SK-N-SH (cell line): ENCODE measurements around the gene ATRN. TPM values are rescaled to one million over a fixed set of nuclear protein-coding genes. Genes with fewer than 3 reads are reported as not detected.
"Not testable (repeated sequence)": the region's sequence is repeated elsewhere in the genome, so short reads cannot be mapped to it uniquely, and the experiment has no call there.

Experiments
- CTCF ChIA-PET: fragments of 300-600, 350-600 bp; formaldehyde crosslinking; extraction: SDS; loops from one replicate; lab custom pipeline; 2021; lab: Yijun Ruan, JAX
- POLR2A ChIA-PET: fragments of 350-600 bp; sonication (Branson Sonifier 250); formaldehyde crosslinking; extraction: SDS; loops from one replicate; lab custom pipeline; 2020; ENCODE audit warnings: antibody characterized with exemption, inconsistent platforms; lab: Yijun Ruan, JAX
- DNase-seq: peaks from one replicate; pipeline ENCODE4 v3.0.0; 2012
- H2AFZ ChIP-seq: fragments of 200-600 bp; sonication (generic); 2 replicates; pipeline ENCODE4 v1.8.1; 2016; ENCODE audit warnings: antibody characterized with exemption, mild to moderate bottlenecking, low read depth
- H3F3A ChIP-seq: fragments of 200-600 bp; sonication (generic); replicated peaks from 2 replicates; pipeline ENCODE3; 2016; ENCODE audit warnings: antibody characterized with exemption, mild to moderate bottlenecking; ENCODE audit not compliant: insufficient read depth
- H3K27ac ChIP-seq, 2 experiments: fragments of 200-500 bp in 1 of 2; fragments of 200-600 bp in 1 of 2; sonication (Bioruptor generic) in 1 of 2; sonication (generic), shearing (Covaris generic) in 1 of 2; 2 replicates each; pipeline versions ENCODE4 v1.5.1 to v1.6.1; 2014 to 2016; ENCODE audit warnings: low read depth in 2 of 2, inconsistent platforms in 1 of 2, low read length in 1 of 2, mild to moderate bottlenecking in 1 of 2, mixed read lengths in 1 of 2
- H3K27me3 ChIP-seq: fragments of 200-600 bp; sonication (generic), shearing (Covaris generic); 2 replicates; pipeline ENCODE4 v1.6.1; 2016; ENCODE audit warnings: mixed run types; ENCODE audit not compliant: insufficient read depth
- H3K36me3 ChIP-seq, 2 experiments: fragments of 200-500 bp in 1 of 2; fragments of 200-600 bp in 1 of 2; sonication (Bioruptor generic) in 1 of 2; sonication (generic) in 1 of 2; replicated peaks in 1 of 2; 2 replicates each; pipeline versions ENCODE3 to v1.5.1; 2014 to 2016; ENCODE audit warnings: low read length in 1 of 2, mild to moderate bottlenecking in 1 of 2; ENCODE audit not compliant: insufficient read depth in 2 of 2, control insufficient read depth in 1 of 2
- H3K4me1 ChIP-seq, 2 experiments: fragments of 200-500 bp in 1 of 2; fragments of 200-600 bp in 1 of 2; sonication (Bioruptor generic) in 1 of 2; sonication (generic), shearing (Covaris generic) in 1 of 2; 2 replicates each; pipeline versions ENCODE4 v1.5.1 to v1.6.1; 2014 to 2016; ENCODE audit warnings: low read depth in 1 of 2, low read length in 1 of 2, mixed run types in 1 of 2; ENCODE audit not compliant: insufficient read depth in 2 of 2, control insufficient read depth in 1 of 2
- H3K4me2 ChIP-seq: fragments of 200-600 bp; sonication (generic), shearing (Covaris generic); 2 replicates; pipeline ENCODE4 v1.6.1; 2017; ENCODE audit warnings: mixed run types
- H3K4me3 ChIP-seq, 2 experiments: fragments of 200-500 bp in 1 of 2; fragments of 200-600 bp in 1 of 2; sonication (Bioruptor generic) in 1 of 2; sonication (generic), shearing (Covaris generic) in 1 of 2; 2 replicates each; pipeline versions ENCODE4 v1.5.1 to v1.8.1; 2014 to 2016; ENCODE audit warnings: low read depth in 2 of 2, inconsistent platforms in 1 of 2, low read length in 1 of 2, mild to moderate bottlenecking in 1 of 2, mixed read lengths in 1 of 2, moderate library complexity in 1 of 2
- H3K79me2 ChIP-seq: fragments of 200-600 bp; sonication (generic); 2 replicates; pipeline ENCODE4 v1.8.1; 2017; ENCODE audit warnings: mild to moderate bottlenecking; ENCODE audit not compliant: insufficient read depth
- H3K9ac ChIP-seq: fragments of 200-600 bp; sonication (generic); 2 replicates; pipeline ENCODE4 v1.6.1; 2017; ENCODE audit warnings: mixed run types
- H3K9me2 ChIP-seq: fragments of 200-600 bp; sonication (generic); 2 replicates; pipeline ENCODE4 v1.6.1; 2017; ENCODE audit warnings: mixed run types
- H3K9me3 ChIP-seq: fragments of 200-600 bp; sonication (generic); 2 replicates; pipeline ENCODE4 v1.6.1; 2017; ENCODE audit warnings: mixed run types, mild to moderate bottlenecking, moderate library complexity
- H4K20me1 ChIP-seq: fragments of 200-600 bp; sonication (generic); 2 replicates; pipeline ENCODE4 v1.6.1; 2017; ENCODE audit warnings: mild to moderate bottlenecking, mixed run types; ENCODE audit not compliant: insufficient read depth
- EZH2phosphoT487 ChIP-seq: fragments of 200-600 bp; sonication (generic); IDR thresholded peaks from 2 replicates; pipeline ENCODE4 v1.6.1; 2017; ENCODE audit warnings: low read depth, mixed run types, mild to moderate bottlenecking, antibody characterized with exemption, moderate library complexity, borderline replicate concordance
- FOXJ3 ChIP-seq: sonication (generic); formaldehyde crosslinking; IDR thresholded peaks from 2 replicates; pipeline ENCODE4 v1.5.1; 2020; ENCODE audit warnings: mild to moderate bottlenecking, missing genetic modification reagents
- FOXM1 ChIP-seq: IDR thresholded peaks from 2 replicates; pipeline ENCODE4 v1.4.0; 2012; ENCODE audit warnings: low read depth, mild to moderate bottlenecking
- GABPA ChIP-seq: IDR thresholded peaks from 2 replicates; pipeline ENCODE4 v1.4.0; 2012; ENCODE audit warnings: low read depth, mild to moderate bottlenecking
- YY1 ChIP-seq: IDR thresholded peaks from 2 replicates; pipeline ENCODE4 v1.4.0; 2012; ENCODE audit warnings: low read depth, mild to moderate bottlenecking
- WGBS: methylation state at CpG from one replicate; pipeline ENCODE4 v1.1.6; 2017; ENCODE audit warnings: low lambda C conversion rate; 5-methylcytosine and 5-hydroxymethylcytosine counted together
- polyA plus RNA-seq, 3 experiments: library from polyadenylated mRNA; depleted of rRNA; stranded (reverse); fragments of >200 nt; gene quantifications; 2 replicates each; pipeline ENCODE4 v1.2.3, GENCODE V29; 2012
- TF ChIP-seq, protein P1 (sequence below): IDR thresholded peaks from 2 replicates; pipeline ENCODE4 v1.4.0; 2012; ENCODE audit warnings: low read depth, borderline replicate concordance
- TF ChIP-seq, protein P2 (sequence below): fragments of 150-350 bp; IDR thresholded peaks from 2 replicates; pipeline ENCODE4 v1.6.1; 2016; ENCODE audit warnings: mild to moderate bottlenecking, low read depth, low read length

Gene ATRN
- polyA plus RNA-seq, 1 of the 3 experiments (the other 2 are of a cell fraction) = 33.8 TPM

DNA sequence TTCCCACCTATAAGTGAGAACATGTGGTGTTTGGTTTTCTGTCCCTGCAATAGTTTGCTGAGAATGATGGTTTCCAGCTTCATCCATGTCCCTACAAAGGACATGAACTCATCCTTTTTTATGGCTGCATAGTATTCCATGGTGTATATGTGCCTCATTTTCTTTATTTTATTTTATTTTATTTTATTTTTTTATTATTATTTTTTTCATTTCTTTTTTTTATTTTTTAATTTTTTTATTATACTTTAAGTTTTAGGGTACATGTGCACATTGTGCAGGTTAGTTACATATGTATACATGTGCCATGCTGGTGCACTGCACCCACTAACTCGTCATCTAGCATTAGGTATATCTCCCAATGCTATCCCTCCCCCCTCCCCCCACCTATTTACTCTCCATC, 66.9 kb downstream of the ATRN start:
- H3K9ac ChIP-seq, H3K27me3 ChIP-seq, H3K9me3 ChIP-seq, H3K4me2 ChIP-seq, DNase-seq, H3K27ac ChIP-seq, H2AFZ ChIP-seq, CTCF ChIA-PET, H3K4me3 ChIP-seq, H4K20me1 ChIP-seq, POLR2A ChIA-PET, H3K4me1 ChIP-seq, H3F3A ChIP-seq, H3K9me2 ChIP-seq, H3K79me2 ChIP-seq: not testable (repeated sequence)
- H3K36me3 ChIP-seq = peaks cover 0 to 17% of the 10 kb centered on the region in 2 experiments
- 83% methylated on average over 1 of the region's 1 CpG for WGBS

DNA sequence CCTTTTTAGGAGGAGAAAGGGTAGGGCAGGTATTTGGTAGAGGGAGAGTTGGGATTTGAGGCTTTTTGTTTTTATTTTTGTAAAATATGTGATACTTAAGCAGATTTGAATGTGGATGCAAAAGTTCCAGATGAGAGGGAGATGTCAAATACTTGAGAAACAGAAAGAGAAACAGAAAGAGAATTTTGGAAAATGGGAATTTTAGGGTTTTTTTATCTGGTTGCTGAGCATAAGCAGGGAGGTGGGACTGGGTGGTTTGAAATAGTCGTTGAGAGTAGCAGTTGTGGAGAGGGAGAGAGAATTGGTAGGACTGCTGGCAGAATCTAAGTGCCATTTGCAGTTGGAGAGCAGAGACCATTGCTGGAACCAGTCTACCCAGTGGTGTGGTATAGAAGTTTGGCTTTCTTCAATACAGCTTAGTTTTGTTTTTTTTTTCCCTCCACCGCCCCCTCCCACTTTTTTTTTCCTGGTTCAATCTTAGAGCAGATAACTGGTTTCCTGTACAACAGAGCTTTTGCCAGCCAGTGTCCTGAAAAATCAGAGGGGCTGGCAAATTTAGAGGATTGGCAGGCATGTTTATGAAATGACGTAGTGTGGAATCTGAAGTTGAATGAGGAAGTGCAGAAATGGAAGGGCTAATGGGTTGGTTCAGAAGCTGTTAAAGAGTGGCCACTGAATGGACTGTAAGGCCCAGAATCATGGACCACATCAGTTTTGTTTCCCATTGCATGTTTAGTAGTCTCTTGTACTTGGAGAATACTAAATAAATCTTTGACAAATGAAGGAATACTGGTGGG, 68.7 kb downstream of the ATRN start:
- Histone ChIP-seq H3K27me3 (no peaks in the 10 kb centered on the region), H3K4me3 (no peak overlapping the region), H3K9ac (no peak overlapping the region), H3K4me2 (no peak overlapping the region), H4K20me1 (0 out of 2 replicates have a peak, but pooled peaks cover 3% of the 10 kb centered on the region), H3K9me2 (no peaks in the 10 kb centered on the region), H3K79me2 (no peaks in the 10 kb centered on the region), H3K36me3 (peaks cover 0 to 17% of the 10 kb centered on the region in 2 experiments), H2AFZ (no peak overlapping the region), H3K4me1 (no peaks in the 10 kb centered on the region), H3K27ac (no peak overlapping the region), H3F3A (peaks cover 4% of the 10 kb centered on the region), H3K9me3 (no peaks in the 10 kb centered on the region)
- DNase-seq = no peak
- CTCF ChIA-PET = no interaction called here
- no peak for TF ChIP-seq EZH2phosphoT487
- TF ChIP-seq, protein P1, sequence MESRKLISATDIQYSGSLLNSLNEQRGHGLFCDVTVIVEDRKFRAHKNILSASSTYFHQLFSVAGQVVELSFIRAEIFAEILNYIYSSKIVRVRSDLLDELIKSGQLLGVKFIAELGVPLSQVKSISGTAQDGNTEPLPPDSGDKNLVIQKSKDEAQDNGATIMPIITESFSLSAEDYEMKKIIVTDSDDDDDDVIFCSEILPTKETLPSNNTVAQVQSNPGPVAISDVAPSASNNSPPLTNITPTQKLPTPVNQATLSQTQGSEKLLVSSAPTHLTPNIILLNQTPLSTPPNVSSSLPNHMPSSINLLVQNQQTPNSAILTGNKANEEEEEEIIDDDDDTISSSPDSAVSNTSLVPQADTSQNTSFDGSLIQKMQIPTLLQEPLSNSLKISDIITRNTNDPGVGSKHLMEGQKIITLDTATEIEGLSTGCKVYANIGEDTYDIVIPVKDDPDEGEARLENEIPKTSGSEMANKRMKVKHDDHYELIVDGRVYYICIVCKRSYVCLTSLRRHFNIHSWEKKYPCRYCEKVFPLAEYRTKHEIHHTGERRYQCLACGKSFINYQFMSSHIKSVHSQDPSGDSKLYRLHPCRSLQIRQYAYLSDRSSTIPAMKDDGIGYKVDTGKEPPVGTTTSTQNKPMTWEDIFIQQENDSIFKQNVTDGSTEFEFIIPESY = no peak
- TF ChIP-seq FOXJ3 (CRISPR knock-in tag) = no peak
- POLR2A ChIA-PET = no interaction called here
- 73% methylated on average over 3 of the region's 3 CpGs for WGBS

DNA sequence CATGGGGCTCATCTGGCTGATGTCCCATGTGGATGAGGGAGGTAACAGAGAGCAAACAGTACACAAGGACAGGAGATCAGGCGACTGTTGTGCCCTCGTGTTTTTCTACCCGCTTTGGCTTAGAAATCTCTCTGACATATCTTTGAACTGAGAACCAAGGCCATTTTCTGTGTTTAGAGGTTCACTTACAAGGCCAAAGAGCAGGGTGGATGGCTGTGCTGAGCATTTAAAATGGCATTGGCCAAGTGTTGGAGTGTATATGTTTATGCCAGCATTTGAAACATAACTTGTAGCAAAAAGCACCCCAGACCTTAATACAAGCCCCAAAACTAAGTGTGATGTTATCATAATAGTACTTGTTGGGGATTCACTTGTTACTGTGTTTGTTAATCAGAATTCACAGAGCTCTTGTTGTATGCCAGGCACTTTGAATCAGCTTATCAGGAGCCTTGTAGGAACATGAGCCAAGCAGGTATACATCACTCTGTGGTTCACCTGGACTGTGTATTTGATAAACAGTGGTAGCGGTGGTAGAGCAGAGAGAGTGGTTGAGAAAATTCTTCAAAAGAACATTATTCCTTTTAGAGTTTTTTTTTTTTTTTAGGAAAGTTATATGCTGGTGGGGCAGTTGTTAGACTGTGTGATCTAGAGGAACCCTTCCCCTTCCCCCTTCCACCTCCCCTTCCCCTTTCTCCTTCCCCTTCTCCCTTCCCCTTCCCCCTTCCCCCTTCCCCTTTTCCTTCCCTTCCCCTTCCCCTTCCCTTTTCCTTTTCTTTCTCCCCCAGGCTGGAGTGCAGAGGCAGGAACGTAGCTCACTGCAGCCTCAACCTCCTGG, 71.3 kb downstream of the ATRN start:
- Histone ChIP-seq H3K9me2 (no peaks in the 10 kb centered on the region), H3K9me3 (no peaks in the 10 kb centered on the region), H3K27ac (no peak overlapping the region), H3K9ac (no peak overlapping the region), H3K27me3 (no peaks in the 10 kb centered on the region), H3K4me2 (no peak overlapping the region), H3K4me1 (no peaks in the 10 kb centered on the region), H3K79me2 (no peaks in the 10 kb centered on the region), H3K36me3 (peaks cover 0 to 15% of the 10 kb centered on the region in 2 experiments), H3F3A (peaks cover 4% of the 10 kb centered on the region), H2AFZ (no peak overlapping the region), H3K4me3 (no peak overlapping the region), H4K20me1 (no peaks in the 10 kb centered on the region)
- CTCF ChIA-PET = interaction anchor here (1.3 kb wide), 1 partner anchor 22 kb away, joined by 4 read pairs; no protein-coding TSS in a partner anchor
- no peak for DNase-seq
- WGBS = 91% methylated on average over 5 of the region's 5 CpGs
- POLR2A ChIA-PET = no interaction called here
- no peak for TF ChIP-seq YY1
- TF ChIP-seq GABPA = no peak
- no peak for TF ChIP-seq FOXM1
- TF ChIP-seq, protein P2, sequence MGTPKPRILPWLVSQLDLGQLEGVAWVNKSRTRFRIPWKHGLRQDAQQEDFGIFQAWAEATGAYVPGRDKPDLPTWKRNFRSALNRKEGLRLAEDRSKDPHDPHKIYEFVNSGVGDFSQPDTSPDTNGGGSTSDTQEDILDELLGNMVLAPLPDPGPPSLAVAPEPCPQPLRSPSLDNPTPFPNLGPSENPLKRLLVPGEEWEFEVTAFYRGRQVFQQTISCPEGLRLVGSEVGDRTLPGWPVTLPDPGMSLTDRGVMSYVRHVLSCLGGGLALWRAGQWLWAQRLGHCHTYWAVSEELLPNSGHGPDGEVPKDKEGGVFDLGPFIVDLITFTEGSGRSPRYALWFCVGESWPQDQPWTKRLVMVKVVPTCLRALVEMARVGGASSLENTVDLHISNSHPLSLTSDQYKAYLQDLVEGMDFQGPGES = no peak
